Measurements from ENCODE around the gene NEBL. TPM values are rescaled to one million over a fixed set of nuclear protein-coding genes. Genes with fewer than 3 reads are reported as not detected.
"Not testable (repeated sequence)": the region's sequence is repeated elsewhere in the genome, so short reads cannot be mapped to it uniquely, and the experiment has no call there.

NEBL gene
- polyA plus RNA-seq (ENCODE audit: low read depth in 6 of 6) = not detected

- Mint-ChIP-seq H3K27ac (no peak within 1 kb of the TSS), H3K27me3 (peaks cover 0 to 8% (median 5%) of the 10 kb centered on the region in 3 donors), H3K4me3 (no peak within 1 kb of the TSS), H3K9me3 (peaks cover 0 to 3% (median 0%) of the 10 kb centered on the region in 7 donors), H3K36me3 (no peaks in the 10 kb centered on the region), H3K4me1 (no peaks in the 10 kb centered on the region)
- DNase-seq (no peak), ATAC-seq (ENCODE audit: low read depth in 2 of 2) (no peak)
These were observed at the start of gene NEBL for GRCh38 chr10:20897146-20897825. Gene NEBL (minus strand): TSS chr10:20897311. CDS start chr10:20897205, 106 bp downstream.

GRCh38 chr10:20945546-20946332, 48.6 kb upstream of the NEBL start:
- Mint-ChIP-seq H3K4me3 (no peak overlapping the region), H3K9me3 (peaks cover 0 to 2% (median 0%) of the 10 kb centered on the region in 7 donors), H3K36me3 (no peaks in the 10 kb centered on the region)

GRCh38 chr10:20944789-20945502, 47.8 kb upstream of the NEBL start:
- peaks cover 0 to 3% (median 0%) of the 10 kb centered on the region in 7 donors for H3K9me3 Mint-ChIP-seq

More at GRCh38 chr10:20945546-20946332, 48.6 kb upstream of the NEBL start:
- ATAC-seq (ENCODE audit: low read depth in 2 of 2) = no peak
- no peak for DNase-seq
- peaks cover 0 to 5% (median 0%) of the 10 kb centered on the region in 3 donors for H3K27me3 Mint-ChIP-seq
- H3K4me1 Mint-ChIP-seq = peaks cover 4 to 6% (median 5%) of the 10 kb centered on the region in 3 donors
- H3K27ac Mint-ChIP-seq = no peak overlapping the region

GRCh38 chr10:20939414-20939813, 42.3 kb upstream of the NEBL start:
- not testable (repeated sequence) for ATAC-seq (ENCODE audit: low read depth in 2 of 2); H3K4me3 Mint-ChIP-seq; H3K27ac Mint-ChIP-seq; H3K36me3 Mint-ChIP-seq; DNase-seq; H3K27me3 Mint-ChIP-seq; H3K4me1 Mint-ChIP-seq
- peaks cover 5 to 19% (median 12%) of the 10 kb centered on the region in 7 donors for H3K9me3 Mint-ChIP-seq

More at GRCh38 chr10:20944789-20945502, 47.8 kb upstream of the NEBL start:
- Mint-ChIP-seq H3K36me3 (no peaks in the 10 kb centered on the region), H3K4me1 (peaks cover 4 to 6% (median 5%) of the 10 kb centered on the region in 3 donors), H3K27me3 (no peaks in the 10 kb centered on the region), H3K4me3 (no peak overlapping the region), H3K27ac (no peak overlapping the region)
- no peak for DNase-seq
- ATAC-seq (ENCODE audit: low read depth in 2 of 2) = no peak

GRCh38 chr10:20936396-20936795, 39.3 kb upstream of the NEBL start:
- Mint-ChIP-seq H3K9me3 (peaks cover 10 to 20% (median 17%) of the 10 kb centered on the region in 7 donors), H3K4me1 (no peaks in the 10 kb centered on the region), H3K4me3 (no peak overlapping the region), H3K27ac (no peak overlapping the region), H3K27me3 (no peaks in the 10 kb centered on the region), H3K36me3 (no peaks in the 10 kb centered on the region)
- ATAC-seq (ENCODE audit: low read depth in 2 of 2) = no peak
- DNase-seq = no peak

- Mint-ChIP-seq H3K27ac (no peak overlapping the region), H3K4me3 (no peak overlapping the region), H3K4me1 (no peaks in the 10 kb centered on the region), H3K27me3 (no peaks in the 10 kb centered on the region), H3K9me3 (peaks cover 10 to 20% (median 17%) of the 10 kb centered on the region in 7 donors), H3K36me3 (no peaks in the 10 kb centered on the region)
- DNase-seq (no peak), ATAC-seq (ENCODE audit: low read depth in 2 of 2) (no peak)
These were observed 38.8 kb upstream of the NEBL start for GRCh38 chr10:20935931-20936330.

- DNase-seq = no peak
- H3K36me3 Mint-ChIP-seq = no peaks in the 10 kb centered on the region
These were observed 38.2 kb upstream of the NEBL start for GRCh38 chr10:20935301-20935700.

GRCh38 chr10:20933705-20934104, 36.6 kb upstream of the NEBL start:
- Mint-ChIP-seq H3K4me3 (no peak overlapping the region), H3K27me3 (no peaks in the 10 kb centered on the region), H3K27ac (no peak overlapping the region), H3K9me3 (peaks cover 9 to 17% (median 12%) of the 10 kb centered on the region in 7 donors), H3K36me3 (no peaks in the 10 kb centered on the region), H3K4me1 (no peaks in the 10 kb centered on the region)
- no peak for DNase-seq
- no peak for ATAC-seq (ENCODE audit: low read depth in 2 of 2)

More at GRCh38 chr10:20935301-20935700, 38.2 kb upstream of the NEBL start:
- H3K9me3 Mint-ChIP-seq = peaks cover 10 to 20% (median 15%) of the 10 kb centered on the region in 7 donors
- H3K27me3 Mint-ChIP-seq = no peaks in the 10 kb centered on the region
- no peak overlapping the region for H3K4me3 Mint-ChIP-seq
- ATAC-seq (ENCODE audit: low read depth in 2 of 2) = no peak
- H3K27ac Mint-ChIP-seq = no peak overlapping the region
- no peaks in the 10 kb centered on the region for H3K4me1 Mint-ChIP-seq

- DNase-seq = no peak
- Mint-ChIP-seq H3K4me3 (no peak overlapping the region), H3K9me3 (peaks cover 5 to 17% (median 11%) of the 10 kb centered on the region in 7 donors), H3K4me1 (no peaks in the 10 kb centered on the region), H3K27me3 (no peaks in the 10 kb centered on the region), H3K27ac (no peak overlapping the region), H3K36me3 (no peaks in the 10 kb centered on the region)
- ATAC-seq (ENCODE audit: low read depth in 2 of 2) = no peak
These were observed 35.6 kb upstream of the NEBL start for GRCh38 chr10:20932606-20933126.

GRCh38 chr10:20931156-20931795, 34.2 kb upstream of the NEBL start:
- Mint-ChIP-seq H3K36me3 (no peaks in the 10 kb centered on the region), H3K27ac (no peak overlapping the region), H3K4me1 (no peaks in the 10 kb centered on the region), H3K27me3 (peaks cover 0 to 7% (median 0%) of the 10 kb centered on the region in 3 donors), H3K9me3 (peaks cover 2 to 17% (median 7%) of the 10 kb centered on the region in 7 donors), H3K4me3 (no peak overlapping the region)
- no peak for ATAC-seq (ENCODE audit: low read depth in 2 of 2)
- DNase-seq = no peak

- Mint-ChIP-seq H3K4me3 (no peak overlapping the region), H3K9me3 (peaks cover 0 to 17% (median 4%) of the 10 kb centered on the region in 7 donors), H3K27me3 (peaks cover 0 to 7% (median 0%) of the 10 kb centered on the region in 3 donors), H3K4me1 (no peaks in the 10 kb centered on the region), H3K36me3 (no peaks in the 10 kb centered on the region), H3K27ac (no peak overlapping the region)
- DNase-seq (no peak), ATAC-seq (ENCODE audit: low read depth in 2 of 2) (no peak)
These were observed 30.3 kb upstream of the NEBL start for GRCh38 chr10:20927456-20927855.

GRCh38 chr10:20922451-20922850, 25.3 kb upstream of the NEBL start:
- peaks cover 0 to 7% (median 0%) of the 10 kb centered on the region in 3 donors for H3K27me3 Mint-ChIP-seq
- H3K27ac Mint-ChIP-seq = no peak overlapping the region
- peaks cover 0 to 6% (median 0%) of the 10 kb centered on the region in 7 donors for H3K9me3 Mint-ChIP-seq
- H3K4me1 Mint-ChIP-seq = no peaks in the 10 kb centered on the region
- no peaks in the 10 kb centered on the region for H3K36me3 Mint-ChIP-seq
- DNase-seq (no peak), ATAC-seq (ENCODE audit: low read depth in 2 of 2) (no peak)
- H3K4me3 Mint-ChIP-seq = no peak overlapping the region

GRCh38 chr10:20922033-20922432, 24.9 kb upstream of the NEBL start:
- Mint-ChIP-seq H3K27me3 (peaks cover 0 to 7% (median 0%) of the 10 kb centered on the region in 3 donors), H3K4me1 (no peaks in the 10 kb centered on the region), H3K4me3 (no peak overlapping the region), H3K27ac (no peak overlapping the region), H3K36me3 (no peaks in the 10 kb centered on the region), H3K9me3 (peaks cover 0 to 6% (median 0%) of the 10 kb centered on the region in 7 donors)
- DNase-seq = no peak
- no peak for ATAC-seq (ENCODE audit: low read depth in 2 of 2)

All from naive B cell (primary cell).